Myocyte (in vitro differentiated cells): ENCODE measurements around the gene HDAC7. TPM values are rescaled to one million over a fixed set of nuclear protein-coding genes. Genes with fewer than 3 reads are reported as not detected.

Source experiments
- DNase-seq: peaks from one replicate; pipeline ENCODE4 v3.0.0-alpha.2; 2012; ENCODE audit warnings: low read depth
- total RNA-seq: library from RNA; depleted of rRNA; stranded (reverse); fragments of >200 nt; gene quantifications from 2 replicates; pipeline ENCODE4 v1.2.3, GENCODE V29; 2014

Gene HDAC7
- total RNA-seq, 1 donor from 2014 or later, result 13.8 TPM

GRCh38 chr12:47735649-47736048 lies 84.1 kb downstream of the HDAC7 start:
- DNase-seq, result no peak

GRCh38 chr12:47734725-47735480 lies 84.8 kb downstream of the HDAC7 start:
- DNase-seq, result peak; percentile 49

GRCh38 chr12:47733142-47733541 lies 86.6 kb downstream of the HDAC7 start:
- no peak for DNase-seq

Other genes starting within 250 kb of the HDAC7 start
- gene RPAP3, start 113.9 kb downstream of the HDAC7 start, total RNA-seq, result 16.3 and 19.7 TPM in 2 replicates
- gene ENDOU, start 94.4 kb downstream of the HDAC7 start, total RNA-seq, result not detected in 2 replicates
- 0.47 and 0.62 TPM in 2 replicates for gene RAPGEF3, start 61.0 kb downstream of the HDAC7 start, total RNA-seq
- 4.0 and 7.5 TPM in 2 replicates for gene SLC48A1, start 46.7 kb downstream of the HDAC7 start, total RNA-seq
- gene VDR, start 85.1 kb upstream of the HDAC7 start, total RNA-seq, result 17.6 and 22.1 TPM in 2 replicates
- gene TMEM106C, start 143.7 kb upstream of the HDAC7 start, total RNA-seq, result 56.4 and 57.9 TPM in 2 replicates
- gene COL2A1, start 184.6 kb upstream of the HDAC7 start, total RNA-seq, result 0.51 and 0.78 TPM in 2 replicates